Astrocyte (in vitro differentiated cells and primary cell): ENCODE data around the gene RGMB.

Experiments
- EZH2 ChIP-seq: IDR thresholded peaks from 2 replicates; pipeline ENCODE4 v1.6.1; 2012; ENCODE audit warnings: mild to moderate bottlenecking, low read length, inconsistent platforms; ENCODE audit not compliant: insufficient read depth
- TF ChIP-seq, protein P1 (sequence below): IDR thresholded peaks from 2 replicates; pipeline ENCODE4 v1.5.1; 2011; ENCODE audit warnings: low read depth, mild to moderate bottlenecking, inconsistent platforms, low read length, moderate library complexity; ENCODE audit not compliant: insufficient read depth

DNA sequence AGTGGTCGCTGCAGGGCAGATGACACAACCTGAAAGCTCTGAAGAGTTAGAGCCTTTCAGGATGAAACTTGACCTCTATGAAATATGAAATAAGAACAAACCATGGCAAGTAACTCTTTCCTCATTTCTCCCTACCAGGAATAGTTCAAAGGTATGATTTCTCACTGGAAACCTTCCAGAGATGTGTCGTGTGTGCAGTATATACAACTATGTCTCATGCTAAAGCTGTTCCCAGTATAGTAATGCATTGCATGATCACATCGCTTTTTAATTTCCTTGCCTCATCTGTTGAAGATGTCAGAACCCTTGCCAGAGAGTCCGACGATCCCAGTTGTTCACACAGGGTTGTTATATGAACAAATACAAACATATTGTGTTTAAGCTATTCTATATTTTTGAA is 45.8 kb upstream of the RGMB start:
- TF ChIP-seq, protein P1, sequence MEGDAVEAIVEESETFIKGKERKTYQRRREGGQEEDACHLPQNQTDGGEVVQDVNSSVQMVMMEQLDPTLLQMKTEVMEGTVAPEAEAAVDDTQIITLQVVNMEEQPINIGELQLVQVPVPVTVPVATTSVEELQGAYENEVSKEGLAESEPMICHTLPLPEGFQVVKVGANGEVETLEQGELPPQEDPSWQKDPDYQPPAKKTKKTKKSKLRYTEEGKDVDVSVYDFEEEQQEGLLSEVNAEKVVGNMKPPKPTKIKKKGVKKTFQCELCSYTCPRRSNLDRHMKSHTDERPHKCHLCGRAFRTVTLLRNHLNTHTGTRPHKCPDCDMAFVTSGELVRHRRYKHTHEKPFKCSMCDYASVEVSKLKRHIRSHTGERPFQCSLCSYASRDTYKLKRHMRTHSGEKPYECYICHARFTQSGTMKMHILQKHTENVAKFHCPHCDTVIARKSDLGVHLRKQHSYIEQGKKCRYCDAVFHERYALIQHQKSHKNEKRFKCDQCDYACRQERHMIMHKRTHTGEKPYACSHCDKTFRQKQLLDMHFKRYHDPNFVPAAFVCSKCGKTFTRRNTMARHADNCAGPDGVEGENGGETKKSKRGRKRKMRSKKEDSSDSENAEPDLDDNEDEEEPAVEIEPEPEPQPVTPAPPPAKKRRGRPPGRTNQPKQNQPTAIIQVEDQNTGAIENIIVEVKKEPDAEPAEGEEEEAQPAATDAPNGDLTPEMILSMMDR, result no peak
- no peak for TF ChIP-seq EZH2
